Measurements from ENCODE around the gene PTPN14. TPM values are rescaled to one million over a fixed set of nuclear protein-coding genes. Genes with fewer than 3 reads are reported as not detected.

The PTPN14 gene
- total RNA-seq, 1 experiment from 2014 or later, result 209 TPM

GRCh38 chr1:214305164-214305751, 246.1 kb downstream of the PTPN14 start:
- Histone ChIP-seq H3K9me3 (ENCODE audit: control insufficient read depth, insufficient read depth, low read depth, low read length) (no peaks in the 10 kb centered on the region), H3K27me3 (ENCODE audit: control insufficient read depth, insufficient read depth, low read length) (no peaks in the 10 kb centered on the region), H3K27ac (ENCODE audit: low read length) (no peak overlapping the region), H3K4me1 (ENCODE audit: control insufficient read depth, insufficient read depth, low read length) (no peaks in the 10 kb centered on the region), H3K4me3 (ENCODE audit: low read depth in 2 of 2, low read length in 2 of 2) (no peak overlapping the region), H3K36me3 (ENCODE audit: control insufficient read depth, insufficient read depth, low read length) (no peaks in the 10 kb centered on the region)
- BruUV-seq (replicated peaks), result no TSS peak
- DNase-seq (ENCODE audit: low read depth, low spot score), result no peak
- CTCF ChIA-PET, result no interaction called here
- TF ChIP-seq CTCF (IDR thresholded peaks at IDR 0.05) (no peak), REST (IDR thresholded peaks at IDR 0.05; ENCODE audit: insufficient read depth in 1 of 2, low read depth in 2 of 2, low read length in 1 of 2) (no peak), SIN3A (IDR thresholded peaks at IDR 0.05; ENCODE audit: borderline replicate concordance, insufficient read depth, low read depth, low read length) (no peak), TCF7L2 (IDR thresholded peaks at IDR 0.05; ENCODE audit: low read depth, low read length) (no peak), POLR2AphosphoS5 (IDR thresholded peaks at IDR 0.05; ENCODE audit: low read depth, low read length) (no peak)
- intact Hi-C loops (cut with micrococcal nuclease; ENCODE audit: unreplicated experiment) (no loop called here), in situ Hi-C loops (cut with HindIII; ENCODE audit: low pct_unique_long_range_greater_than_20kb, low sequenced_read_pairs) (no loop called here)
- no peak for ATAC-seq
- POLR2A ChIA-PET, result no interaction called here

- no peak for DNase-seq (ENCODE audit: low read depth, low spot score)
- Histone ChIP-seq H3K27me3 (ENCODE audit: control insufficient read depth, insufficient read depth, low read length) (no peaks in the 10 kb centered on the region), H3K4me3 (ENCODE audit: low read depth in 2 of 2, low read length in 2 of 2) (no peak overlapping the region), H3K4me1 (ENCODE audit: control insufficient read depth, insufficient read depth, low read length) (no peaks in the 10 kb centered on the region), H3K36me3 (ENCODE audit: control insufficient read depth, insufficient read depth, low read length) (no peaks in the 10 kb centered on the region), H3K27ac (ENCODE audit: low read length) (no peak overlapping the region), H3K9me3 (ENCODE audit: control insufficient read depth, insufficient read depth, low read depth, low read length) (no peaks in the 10 kb centered on the region)
- in situ Hi-C loops (cut with HindIII; ENCODE audit: low pct_unique_long_range_greater_than_20kb, low sequenced_read_pairs) (no loop called here), intact Hi-C loops (cut with micrococcal nuclease; ENCODE audit: unreplicated experiment) (no loop called here)
- no TSS peak for BruUV-seq (replicated peaks)
- ChIA-PET CTCF (interaction anchor here (0.5 kb wide), 1 partner anchor 11 kb away, joined by 4 read pairs; no protein-coding TSS in a partner anchor), POLR2A (no interaction called here)
- no peak for ATAC-seq
- TF ChIP-seq REST (IDR thresholded peaks at IDR 0.05; ENCODE audit: insufficient read depth in 1 of 2, low read depth in 2 of 2, low read length in 1 of 2) (no peak), TCF7L2 (IDR thresholded peaks at IDR 0.05; ENCODE audit: low read depth, low read length) (no peak), SIN3A (IDR thresholded peaks at IDR 0.05; ENCODE audit: borderline replicate concordance, insufficient read depth, low read depth, low read length) (no peak), CTCF (IDR thresholded peaks at IDR 0.05) (no peak), POLR2AphosphoS5 (IDR thresholded peaks at IDR 0.05; ENCODE audit: low read depth, low read length) (no peak)
These were observed 248.1 kb downstream of the PTPN14 start for GRCh38 chr1:214303141-214303930.

All from Panc1 (cell line).